Heart left ventricle (tissue), 16 donors: ENCODE results near the gene DLGAP1. TPM values are rescaled to one million over a fixed set of nuclear protein-coding genes. Genes with fewer than 3 reads are reported as not detected.

Experiments used
- ATAC-seq, 4 donors: fragments of 200-7000 bp; cut with Tn5 transposase; one replicate each; pipeline ENCODE4 v1.9.1; 2020 to 2022; ENCODE audit warnings: moderate library complexity in 4 of 4, mild to moderate bottlenecking in 3 of 4, moderate number of reproducible peaks in 1 of 4
- DNase-seq, 5 donors: peaks; one replicate each; pipeline ENCODE4 v3.0.0-alpha.2; 2020
- H3K27ac ChIP-seq, 12 donors: fragments of 200-600 bp; sonication (generic) in 4 of 12; one replicate each; pipeline versions ENCODE4 v1.5.0 to v1.8.0; 2016 to 2022; ENCODE audit warnings: mild to moderate bottlenecking in 2 of 12
- H3K27me3 ChIP-seq, 9 donors: fragments of 200-600 bp; sonication (generic) in 2 of 9; one replicate each; pipeline versions ENCODE4 v1.5.1 to v1.8.0; 2016 to 2022; ENCODE audit warnings: mild to moderate bottlenecking in 3 of 9
- H3K36me3 ChIP-seq, 9 donors: fragments of 200-600 bp; sonication (generic) in 2 of 9; one replicate each; pipeline versions ENCODE4 v1.5.0 to v1.8.0; 2018 to 2022; ENCODE audit warnings: mild to moderate bottlenecking in 2 of 9
- H3K4me1 ChIP-seq, 12 donors: fragments of 200-600 bp; sonication (generic) in 4 of 12; one replicate each; pipeline versions ENCODE4 v1.5.0 to v1.8.0; 2016 to 2022; ENCODE audit warnings: mild to moderate bottlenecking in 3 of 12
- H3K4me3 ChIP-seq, 12 donors: fragments of 200-600 bp; sonication (generic) in 4 of 12; one replicate each; pipeline versions ENCODE4 v1.5.0 to v1.8.0; 2017 to 2022; ENCODE audit warnings: mild to moderate bottlenecking in 9 of 12, moderate library complexity in 4 of 12
- H3K9me3 ChIP-seq, 12 donors: fragments of 200-600 bp; sonication (generic) in 4 of 12; one replicate each; pipeline versions ENCODE4 v1.5.0 to v1.8.0; 2016 to 2022; ENCODE audit warnings: mild to moderate bottlenecking in 1 of 12
- CTCF ChIP-seq, 12 donors: fragments of 200-600 bp; sonication (generic) in 4 of 12; IDR thresholded peaks; one replicate each; pipeline versions ENCODE4 v1.5.0 to v1.8.0; 2018 to 2022; ENCODE audit warnings: antibody characterized with exemption in 12 of 12, mild to moderate bottlenecking in 5 of 12
- POLR2A ChIP-seq, 2 donors: fragments of 450-650 bp; IDR thresholded peaks; one replicate each; pipeline ENCODE4 v1.6.1; 2017; ENCODE audit warnings: antibody characterized with exemption in 2 of 2, mild to moderate bottlenecking in 2 of 2, moderate library complexity in 2 of 2
- WGBS, 4 donors: extraction: QIAGEN DNeasy Blood & Tissue Kit in 2 of 4; methylation state at CpG; one replicate each; pipeline versions ENCODE4 v1.1.5 to v1.1.7; 2013 to 2018; 5-methylcytosine and 5-hydroxymethylcytosine counted together
- intact Hi-C, 10 donors: fragments of 100-400 bp; cut with DNase I; formaldehyde crosslinking; loops; one replicate each; pipeline versions ENCODE4 v1.11.1 to v1.14.2; 2022
- polyA plus RNA-seq, 2 donors: library from polyadenylated mRNA; stranded (reverse); fragments of 200-250 nt; gene quantifications; one replicate each; pipeline ENCODE4 v1.2.3, GENCODE V29; 2013
- total RNA-seq, 9 donors: library from RNA; depleted of rRNA in 2 of 9; stranded (reverse); fragments of >200 nt in 2 of 9; fragmentation: NEBNext Ultra II Directional in 3 of 9; extraction: Animal tissue kit (Norgen Biotek cat#: 25700) in 3 of 9; gene quantifications; one replicate each; pipeline versions ENCODE4 v1.1.0 to v1.2.4, GENCODE V29; 2016 to 2023
- donor health status: ischemic (EF 13 %, LVEDD 7.1; RV severe dilation, severe dysfunction).
- donor health status: healthy with polysubstance abuse.
- donor health status: DM: no; HTN: yes; CAD: no.
- donor health status: DM: no; HTN: no; CAD: no.
- donor health status: ischemic (EF 25% LVEDD 6.9; RV normal size, moderate dysfunction).
- donor health status: ischemic (EF 25% LVEDD 5.7; RV mildly dilated, moderate dysfunction).
- donor health status: healthy.
- donor health status: DM: yes; HTN: yes; CAD: no.
- donor health status: ischemic (EF 35%, LVEDD 5.7; RV mildly dilated, moderate dysfunction).
- donor health status: nonischemic (EF 11% LVEDD 7.7; RV severe dilation, severe dysfunction).
- donor health status: DM: yes; HTN: yes; CAD: no.
- donor health status: PGD.
- donor health status: ischemic (EF 29% LVEDD 5.4; RV normal size, mild dysfunction).
- donor health status: nonischemic (EF 23%, LVEDD 6.1; RV moderate dilation, normal function).

Gene DLGAP1
- total and polyA plus RNA-seq, 11 donors: 0.10 to 5.5 (median 0.40) TPM; not detected in 1

DNA sequence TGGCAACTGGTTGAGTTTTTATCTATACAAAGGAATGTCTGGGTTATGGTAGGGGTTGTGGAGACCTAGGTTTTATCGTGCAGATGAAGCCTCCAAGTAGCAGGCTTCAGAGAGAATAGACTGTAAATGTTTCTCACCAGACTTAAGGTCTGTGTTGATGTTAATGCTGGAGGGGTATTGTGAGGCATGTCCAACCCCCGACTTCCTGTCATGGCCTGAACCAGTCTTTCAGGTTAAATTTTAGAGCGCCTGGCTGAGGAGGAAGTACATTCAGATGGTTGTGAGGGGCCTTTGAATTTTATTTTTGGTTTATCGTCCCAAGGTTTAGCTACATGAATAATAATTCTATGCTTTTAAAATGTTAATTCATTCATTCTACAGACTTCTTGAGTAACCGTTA lies 435.1 kb downstream of the DLGAP1 start:
- H3K9me3 ChIP-seq: peaks cover 0 to 11% (median 0%) of the 10 kb centered on the region in 12 donors
- H3K36me3 ChIP-seq: no peaks in the 10 kb centered on the region
- no peak overlapping the region for H3K27ac ChIP-seq
- TF ChIP-seq POLR2A (IDR thresholded peaks at IDR 0.05) (no peak), CTCF (IDR thresholded peaks at IDR 0.05) (no peak)
- intact Hi-C loops: no loop called here
- DNase-seq (no peak), ATAC-seq (no peak)
- no peaks in the 10 kb centered on the region for H3K4me1 ChIP-seq
- 71 to 78% (median 72%) methylated on average over 5 of the region's 5 CpGs for WGBS, 4 donors
- no peaks in the 10 kb centered on the region for H3K27me3 ChIP-seq
- H3K4me3 ChIP-seq: no peak overlapping the region

GRCh38 chr18:4017480-4017879 lies 437.6 kb downstream of the DLGAP1 start:
- H3K27me3 ChIP-seq: no peaks in the 10 kb centered on the region
- H3K36me3 ChIP-seq: no peaks in the 10 kb centered on the region
- H3K9me3 ChIP-seq: peaks cover 0 to 2% (median 0%) of the 10 kb centered on the region in 12 donors
- TF ChIP-seq POLR2A (IDR thresholded peaks at IDR 0.05): no peak
- TF ChIP-seq CTCF (IDR thresholded peaks at IDR 0.05): peak in 1 of 12 donors; percentile 15
- DNase-seq (no peak), ATAC-seq (no peak)
- H3K4me1 ChIP-seq: no peaks in the 10 kb centered on the region
- no peak overlapping the region for H3K4me3 ChIP-seq
- 52 to 60% (median 56%) methylated on average over 3 of the region's 3 CpGs for WGBS, 4 donors
- intact Hi-C loops: no loop called here
- H3K27ac ChIP-seq: no peak overlapping the region

DNA sequence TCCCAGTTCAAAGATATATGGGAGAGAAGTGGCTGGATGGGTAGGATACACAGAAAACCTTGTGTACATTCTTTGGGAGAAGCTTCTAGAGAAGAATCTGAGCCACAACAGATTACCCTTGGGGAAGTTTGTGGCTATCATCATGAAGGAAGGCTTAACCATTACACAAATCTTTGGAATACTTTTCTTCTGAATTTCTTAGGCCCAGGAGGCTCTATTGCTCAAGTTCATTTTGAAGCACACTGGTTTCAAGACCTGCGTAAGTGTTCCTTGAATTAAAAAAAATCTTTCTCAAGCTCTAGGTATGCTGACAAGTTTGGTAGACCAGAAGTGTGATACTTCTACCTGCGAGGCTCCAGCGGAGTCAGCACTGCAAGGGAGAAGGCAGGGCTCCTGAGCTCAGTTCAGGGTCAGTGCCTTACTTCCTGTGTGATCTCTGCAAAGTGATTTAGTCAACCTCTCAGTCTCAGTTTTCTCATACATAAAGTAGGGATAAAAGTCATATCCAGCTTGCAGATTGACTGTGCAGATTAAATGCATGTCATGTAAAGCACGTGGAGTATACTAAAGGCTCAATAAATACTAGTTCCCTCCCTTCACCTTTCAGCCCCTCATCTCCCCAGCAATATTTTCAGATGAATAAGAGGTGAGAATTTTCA lies 438.6 kb downstream of the DLGAP1 start:
- TF ChIP-seq POLR2A (IDR thresholded peaks at IDR 0.05): no peak
- no peak for TF ChIP-seq CTCF (IDR thresholded peaks at IDR 0.05)
- no peaks in the 10 kb centered on the region for H3K9me3 ChIP-seq
- no peaks in the 10 kb centered on the region for H3K36me3 ChIP-seq
- DNase-seq: no peak
- 90 to 97% (median 94%) methylated on average over 4 of the region's 4 CpGs for WGBS, 4 donors
- intact Hi-C loops: no loop called here
- H3K4me1 ChIP-seq: no peaks in the 10 kb centered on the region
- no peaks in the 10 kb centered on the region for H3K27me3 ChIP-seq
- ATAC-seq: no peak
- no peak overlapping the region for H3K4me3 ChIP-seq
- H3K27ac ChIP-seq: no peak overlapping the region

GRCh38 chr18:4007846-4008245 lies 447.3 kb downstream of the DLGAP1 start:
- H3K4me3 ChIP-seq: no peak overlapping the region
- H3K9me3 ChIP-seq: no peaks in the 10 kb centered on the region
- H3K27ac ChIP-seq: no peak overlapping the region
- ATAC-seq: no peak
- H3K36me3 ChIP-seq: no peaks in the 10 kb centered on the region
- H3K4me1 ChIP-seq: no peaks in the 10 kb centered on the region
- no peaks in the 10 kb centered on the region for H3K27me3 ChIP-seq
- no peak for TF ChIP-seq CTCF (IDR thresholded peaks at IDR 0.05)
- no peak for DNase-seq
- intact Hi-C loops: loop anchor here in 1 of 10 donors (5.0 kb wide), 1 partner anchor 241 kb away; no protein-coding TSS in a partner anchor
